IMR-90 (cell line): ENCODE measurements around the gene CELA2A. TPM values are rescaled to one million over a fixed set of nuclear protein-coding genes. Genes with fewer than 3 reads are reported as not detected.

Source experiments
- ATAC-seq: fragments of 200-7000 bp; cut with Tn5 transposase; 2 replicates; pipeline ENCODE4 v1.9.1; 2020; ENCODE audit warnings: low read depth, mild to moderate bottlenecking, moderate library complexity
- BruUV-seq: library from RNA; stranded (reverse); fragments of 400-500 nt; replicated peaks from 2 replicates; lab custom pipeline; 2021; lab: Mats Ljungman, UMichigan
- CTCF ChIA-PET: fragments of 300-600 bp; formaldehyde crosslinking; extraction: SDS; loops from one replicate; lab custom pipeline; 2021; ENCODE audit warnings: antibody characterized with exemption; lab: Yijun Ruan, JAX
- POLR2A ChIA-PET: fragments of 300-600 bp; sonication (Branson Sonifier 250); formaldehyde crosslinking; loops from one replicate; lab custom pipeline; 2022; ENCODE audit warnings: antibody characterized with exemption; ENCODE audit not compliant: unreplicated experiment; lab: Charles Lee
- DNase-seq: peaks from one replicate; pipeline ENCODE4 v3.0.0; 2013
- H2AFZ ChIP-seq: replicated peaks from 2 replicates; pipeline ENCODE3; 2013; ENCODE audit warnings: low read length, mild to moderate bottlenecking; ENCODE audit not compliant: poor library complexity
- H2AK5ac ChIP-seq: 2 replicates; pipeline ENCODE4 v1.6.1; 2013; ENCODE audit warnings: low read depth, low read length, inconsistent platforms
- H2AK9ac ChIP-seq: replicated peaks from 2 replicates; pipeline ENCODE3; 2013; ENCODE audit warnings: mild to moderate bottlenecking, low read depth, low read length, moderate library complexity; ENCODE audit not compliant: poor library complexity
- H2BK120ac ChIP-seq: 2 replicates; pipeline ENCODE4 v1.6.1; 2013; ENCODE audit warnings: low read depth, low read length, inconsistent platforms
- H2BK15ac ChIP-seq: 3 replicates; pipeline ENCODE4 v1.6.1; 2013; ENCODE audit warnings: low read depth, low read length, inconsistent platforms
- H2BK20ac ChIP-seq: 2 replicates; pipeline ENCODE4 v1.6.1; 2013; ENCODE audit warnings: low read depth, mild to moderate bottlenecking, inconsistent platforms, low read length, moderate library complexity
- H2BK5ac ChIP-seq: 2 replicates; pipeline ENCODE4 v1.6.1; 2013; ENCODE audit warnings: mild to moderate bottlenecking, low read depth, low read length, inconsistent platforms; ENCODE audit not compliant: poor library complexity, severe bottlenecking
- H3K14ac ChIP-seq: replicated peaks from 2 replicates; pipeline ENCODE4 v1.6.1; 2013; ENCODE audit warnings: low read depth, low read length, inconsistent platforms
- H3K18ac ChIP-seq: 2 replicates; pipeline ENCODE4 v1.6.1; 2013; ENCODE audit warnings: low read depth, low read length, control low read depth
- H3K23ac ChIP-seq: 2 replicates; pipeline ENCODE4 v1.6.1; 2013; ENCODE audit warnings: low read depth, low read length, inconsistent platforms
- H3K27ac ChIP-seq: 2 replicates; pipeline ENCODE4 v1.5.1; 2013; ENCODE audit warnings: mild to moderate bottlenecking, control low read depth, low read length; ENCODE audit not compliant: insufficient read depth
- H3K27me3 ChIP-seq: 2 replicates; pipeline ENCODE4 v1.6.1; 2013; ENCODE audit warnings: low read length; ENCODE audit not compliant: control insufficient read depth, insufficient read depth
- H3K36me3 ChIP-seq: 2 replicates; pipeline ENCODE4 v1.6.1; 2013; ENCODE audit warnings: low read length, mixed read lengths; ENCODE audit not compliant: control insufficient read depth, insufficient read depth
- H3K4ac ChIP-seq: 2 replicates; pipeline ENCODE4 v1.6.1; 2013; ENCODE audit warnings: low read depth, low read length, inconsistent platforms
- H3K4me1 ChIP-seq: 2 replicates; pipeline ENCODE4 v1.6.1; 2013; ENCODE audit warnings: low read length, mixed read lengths; ENCODE audit not compliant: control insufficient read depth, insufficient read depth
- H3K4me2 ChIP-seq: 2 replicates; pipeline ENCODE4 v1.6.1; 2013; ENCODE audit warnings: low read depth, mild to moderate bottlenecking, control low read depth, low read length, moderate library complexity
- H3K4me3 ChIP-seq: 2 replicates; pipeline ENCODE4 v1.5.1; 2013; ENCODE audit warnings: low read depth, mild to moderate bottlenecking, control low read depth, low read length, moderate library complexity; ENCODE audit not compliant: insufficient read depth
- H3K56ac ChIP-seq: 2 replicates; pipeline ENCODE4 v1.6.1; 2013; ENCODE audit warnings: low read length, inconsistent platforms; ENCODE audit not compliant: insufficient read depth; ENCODE audit errors: extremely low read depth
- H3K79me1 ChIP-seq, 2 experiments: 2 replicates each; pipeline ENCODE4 v1.6.1; 2013; ENCODE audit warnings: low read length in 2 of 2, inconsistent platforms in 1 of 2, low read depth in 1 of 2
- H3K9ac ChIP-seq: 2 replicates; pipeline ENCODE4 v1.6.1; 2013; ENCODE audit warnings: low read depth, low read length, control low read depth
- H3K9me1 ChIP-seq: 2 replicates; pipeline ENCODE4 v1.6.1; 2013; ENCODE audit warnings: low read length, inconsistent platforms; ENCODE audit not compliant: insufficient read depth
- H3K9me3 ChIP-seq: 2 replicates; pipeline ENCODE4 v1.6.1; 2013; ENCODE audit warnings: low read length; ENCODE audit not compliant: control insufficient read depth, insufficient read depth
- H4K20me1 ChIP-seq: 2 replicates; pipeline ENCODE4 v1.6.1; 2013; ENCODE audit warnings: low read length, inconsistent platforms; ENCODE audit not compliant: insufficient read depth
- H4K5ac ChIP-seq: 2 replicates; pipeline ENCODE4 v1.6.1; 2013; ENCODE audit warnings: mild to moderate bottlenecking, low read depth, low read length, control low read depth
- H4K8ac ChIP-seq, 2 experiments: 2 replicates each; pipeline ENCODE4 v1.6.1; 2013; ENCODE audit warnings: low read depth in 2 of 2, low read length in 2 of 2, control low read depth in 1 of 2, inconsistent platforms in 1 of 2
- H4K91ac ChIP-seq: 2 replicates; pipeline ENCODE4 v1.6.1; 2013; ENCODE audit warnings: low read depth, low read length, inconsistent platforms; ENCODE audit not compliant: insufficient read depth
- BHLHE40 ChIP-seq: fragments of 150-350 bp; IDR thresholded peaks from 2 replicates; pipeline ENCODE4 v1.6.1; 2016; ENCODE audit warnings: mild to moderate bottlenecking, low read depth, low read length
- CEBPB ChIP-seq: IDR thresholded peaks from 2 replicates; pipeline ENCODE4 v1.6.1; 2012; ENCODE audit warnings: low read depth, low read length, improper control_type of control experiment
- CHD1 ChIP-seq: IDR thresholded peaks from 2 replicates; pipeline ENCODE4 v1.6.1; 2012; ENCODE audit warnings: low read depth, low read length, improper control_type of control experiment
- ELK1 ChIP-seq: fragments of 150-350 bp; IDR thresholded peaks from 2 replicates; pipeline ENCODE4 v1.6.1; 2016; ENCODE audit warnings: low read depth, mild to moderate bottlenecking, low read length, moderate library complexity, borderline replicate concordance
- FOS ChIP-seq: fragments of 150-350 bp; IDR thresholded peaks from 2 replicates; pipeline ENCODE4 v1.6.1; 2016; ENCODE audit warnings: low read depth, low read length
- RFX5 ChIP-seq: IDR thresholded peaks from 2 replicates; pipeline ENCODE4 v1.8.0; 2012; ENCODE audit warnings: low read depth, mild to moderate bottlenecking, low read length, moderate library complexity
- SMC3 ChIP-seq: fragments of 150-350 bp; IDR thresholded peaks from 2 replicates; pipeline ENCODE4 v1.6.1; 2016; ENCODE audit warnings: low read depth, mild to moderate bottlenecking, antibody characterized with exemption, low read length, moderate library complexity
- USF2 ChIP-seq: fragments of 150-350 bp; IDR thresholded peaks from 2 replicates; pipeline ENCODE4 v1.6.1; 2017; ENCODE audit warnings: mild to moderate bottlenecking, antibody characterized with exemption, low read length, low read depth
- WGBS, 2 experiments: methylation state at CpG; one replicate each; pipeline versions ENCODE4 v1.1.5 to v1.1.7; 2013; ENCODE audit warnings: missing lambda C conversion rate in 2 of 2; ENCODE audit not compliant: insufficient read length in 1 of 2; ENCODE audit errors: extremely low coverage in 2 of 2; 5-methylcytosine and 5-hydroxymethylcytosine counted together
- dilution Hi-C: fragments of 300-500 bp; cut with HindIII; formaldehyde crosslinking; loops from one replicate; pipeline ENCODE4 v1.14.3; 2018; ENCODE audit warnings: low sequenced_read_pairs; ENCODE audit not compliant: unreplicated experiment
- in situ Hi-C: fragments of 300-500 bp; cut with MboI; formaldehyde crosslinking; loops from 3 replicates; pipeline ENCODE4 v1.14.3; 2019; ENCODE audit warnings: low sequenced_read_pairs, inconsistent platforms, mixed read lengths
- intact Hi-C: fragments of 100-400 bp; cut with micrococcal nuclease; formaldehyde crosslinking; loops from 2 replicates; pipeline ENCODE4 v1.10.0; 2022
- polyA plus RNA-seq, 3 experiments: library from polyadenylated mRNA; depleted of rRNA; stranded (reverse); fragments of >200 nt; gene quantifications; 2 replicates each; pipeline ENCODE4 v1.2.3, GENCODE V29; 2012; ENCODE audit warnings: low replicate concordance in 1 of 3
- total RNA-seq: library from RNA; depleted of rRNA; stranded (reverse); fragments of >200 nt; gene quantifications from 2 replicates; pipeline ENCODE4 v1.2.3, GENCODE V29; 2012

The CELA2A gene
- total and polyA plus RNA-seq, 2 of the 4 experiments (the other 2 are of a cell fraction), result not detected

DNA sequence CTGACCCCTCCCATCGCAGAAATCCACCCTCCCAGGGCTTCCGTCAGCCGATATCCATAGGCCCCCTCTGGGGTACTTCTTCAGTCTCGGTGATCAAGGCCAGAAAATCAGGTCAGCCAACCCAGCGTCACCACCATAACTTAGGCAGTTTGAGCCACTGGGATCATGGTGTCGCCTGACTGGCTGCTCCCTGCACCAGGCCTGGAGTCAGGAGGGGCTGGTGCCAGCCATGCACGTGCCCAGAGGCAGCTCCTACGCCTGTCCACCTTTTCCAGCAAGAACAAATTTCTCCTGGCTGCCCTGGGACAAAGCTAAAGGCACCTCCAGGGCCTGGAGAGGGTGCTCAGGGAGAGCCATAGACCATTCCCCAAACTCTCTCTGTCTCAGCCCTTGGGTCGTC is 23.1 kb upstream of the CELA2A start:
- in situ Hi-C loops, result no loop called here

More for the DNA sequence above, 23.1 kb upstream of the CELA2A start:
- ChIA-PET CTCF (no interaction called here), POLR2A (no interaction called here)
- Histone ChIP-seq H3K4me3 (no peak overlapping the region), H2AFZ (no peak overlapping the region), H3K4me1 (peaks cover 17% of the 10 kb centered on the region), H3K18ac (peak overlapping the region; percentile 89), H2AK9ac (peak overlapping the region; percentile 45), H4K5ac (peak overlapping the region; percentile 26; the same call in 1 of the 2 replicates), H2BK5ac (peak overlapping the region; percentile 58), H3K27ac (peak overlapping the region; percentile 22; the same call in 1 of the 2 replicates), H3K36me3 (no peaks in the 10 kb centered on the region), H3K9me1 (peaks cover 9% of the 10 kb centered on the region), H4K20me1 (peaks cover 7% of the 10 kb centered on the region; the same call in 1 of the 2 replicates), H3K79me1 (peaks cover 0 to 3% of the 10 kb centered on the region in 2 experiments; a peak in 1 of 4 replicates), H2BK20ac (no peak overlapping the region), H3K4ac (peak overlapping the region; percentile 55), H4K8ac (peak overlapping the region in 1 of 2 experiments; percentile 34; a peak in 1 of 4 replicates), H3K56ac (no peak overlapping the region), H4K91ac (peak overlapping the region; percentile 23; the same call in 1 of the 2 replicates), H3K23ac (no peak overlapping the region), H3K27me3 (no peaks in the 10 kb centered on the region), H3K9ac (no peak overlapping the region), H3K4me2 (no peak overlapping the region), H2BK120ac (peak overlapping the region; percentile 37), H3K9me3 (no peaks in the 10 kb centered on the region), H2AK5ac (peak overlapping the region; percentile 86), H2BK15ac (peak overlapping the region; percentile 21; the same call in 1 of the 3 replicates), H3K14ac (0 out of 2 replicates have a peak overlapping the region, but pooled peaks have one; percentile 37)
- no peak for TF ChIP-seq ELK1
- TF ChIP-seq SMC3, result no peak
- TF ChIP-seq CEBPB, result no peak
- no peak for TF ChIP-seq USF2
- TF ChIP-seq FOS, result no peak
- no peak for TF ChIP-seq BHLHE40
- no peak for TF ChIP-seq RFX5
- no peak for TF ChIP-seq CHD1
- WGBS, 2 experiments, result 87% methylated on average over 3 of the region's 9 CpGs; no CpG with 5 or more reads in 1 of the 2 experiments
- ATAC-seq (no peak), DNase-seq (no peak)
- dilution Hi-C loops, result no loop called here
- intact Hi-C loops, result loop anchor here (2.0 kb wide), 1 partner anchor 23 kb away; no protein-coding TSS in a partner anchor
- BruUV-seq, result no TSS peak
